ENCODE data around the gene CLEC6A.
A peak's percentile ranks its signal among the peaks of the same experiment; 100 is the strongest.

CLEC6A gene

DNA sequence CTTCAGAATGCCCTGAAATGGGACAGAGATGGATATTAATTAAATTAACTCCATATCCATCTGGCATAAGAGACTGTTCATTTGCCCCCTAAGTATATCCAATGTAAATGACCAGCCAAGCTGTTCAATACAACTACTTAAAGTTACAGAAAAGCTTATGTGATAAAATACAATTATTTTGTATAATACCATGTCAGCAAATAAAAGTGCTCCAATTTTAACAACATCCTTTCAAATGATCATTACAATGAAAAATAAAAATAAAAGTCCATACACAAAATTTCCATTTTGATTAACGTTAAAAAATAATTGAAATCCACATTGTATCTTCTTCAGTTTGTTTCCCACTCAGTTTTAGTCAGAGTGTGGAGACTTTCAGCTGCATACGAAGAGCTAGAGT, 5.7 kb downstream of the CLEC6A start:
- Histone ChIP-seq H3K27me3 (peaks cover 9% of the 10 kb centered on the region), H3K4me1 (ENCODE audit: control insufficient read depth in 1 of 2, insufficient read depth in 1 of 2, low read depth in 1 of 2, low read length in 1 of 2) (peaks cover 23 to 27% of the 10 kb centered on the region in 2 experiments), H3K4me3 (ENCODE audit: low read depth in 1 of 2, low read length in 1 of 2) (no peak overlapping the region), H3K9me3 (no peaks in the 10 kb centered on the region), H3K36me3 (no peaks in the 10 kb centered on the region), H3K27ac (no peak overlapping the region)
- TF ChIP-seq, protein P1, sequence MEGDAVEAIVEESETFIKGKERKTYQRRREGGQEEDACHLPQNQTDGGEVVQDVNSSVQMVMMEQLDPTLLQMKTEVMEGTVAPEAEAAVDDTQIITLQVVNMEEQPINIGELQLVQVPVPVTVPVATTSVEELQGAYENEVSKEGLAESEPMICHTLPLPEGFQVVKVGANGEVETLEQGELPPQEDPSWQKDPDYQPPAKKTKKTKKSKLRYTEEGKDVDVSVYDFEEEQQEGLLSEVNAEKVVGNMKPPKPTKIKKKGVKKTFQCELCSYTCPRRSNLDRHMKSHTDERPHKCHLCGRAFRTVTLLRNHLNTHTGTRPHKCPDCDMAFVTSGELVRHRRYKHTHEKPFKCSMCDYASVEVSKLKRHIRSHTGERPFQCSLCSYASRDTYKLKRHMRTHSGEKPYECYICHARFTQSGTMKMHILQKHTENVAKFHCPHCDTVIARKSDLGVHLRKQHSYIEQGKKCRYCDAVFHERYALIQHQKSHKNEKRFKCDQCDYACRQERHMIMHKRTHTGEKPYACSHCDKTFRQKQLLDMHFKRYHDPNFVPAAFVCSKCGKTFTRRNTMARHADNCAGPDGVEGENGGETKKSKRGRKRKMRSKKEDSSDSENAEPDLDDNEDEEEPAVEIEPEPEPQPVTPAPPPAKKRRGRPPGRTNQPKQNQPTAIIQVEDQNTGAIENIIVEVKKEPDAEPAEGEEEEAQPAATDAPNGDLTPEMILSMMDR (IDR thresholded peaks at IDR 0.05) = no peak

DNA sequence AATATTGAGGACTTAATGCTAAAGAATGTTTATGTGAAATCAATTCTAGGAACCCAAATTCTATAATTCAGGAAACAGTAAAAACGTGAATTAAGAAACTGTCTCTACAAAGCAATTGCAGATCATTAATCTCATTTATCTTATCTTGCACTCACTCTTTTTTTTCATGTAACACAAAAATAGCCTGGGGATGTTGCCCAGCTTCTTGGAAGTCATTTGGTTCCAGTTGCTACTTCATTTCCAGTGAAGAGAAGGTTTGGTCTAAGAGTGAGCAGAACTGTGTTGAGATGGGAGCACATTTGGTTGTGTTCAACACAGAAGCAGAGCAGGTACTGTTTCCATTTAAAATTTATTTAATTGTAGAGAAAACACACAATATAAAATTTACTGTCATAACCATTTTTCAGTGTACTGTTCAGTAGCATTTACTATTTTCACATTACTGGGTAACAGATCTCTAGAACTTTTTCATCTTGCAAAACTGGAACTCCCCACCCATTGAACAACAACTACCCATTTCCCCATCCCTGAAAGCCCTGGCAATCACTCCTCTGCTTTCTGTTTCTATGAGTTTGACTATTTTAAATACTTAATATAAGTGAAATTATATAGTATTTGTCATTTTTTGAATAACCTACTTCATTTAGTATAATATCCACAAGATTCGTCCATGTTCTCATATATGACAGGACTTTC, 9.7 kb downstream of the CLEC6A start:
- H3K9me3 ChIP-seq = no peaks in the 10 kb centered on the region
- peaks cover 9% of the 10 kb centered on the region for H3K27me3 ChIP-seq
- peaks cover 31 to 34% of the 10 kb centered on the region in 2 experiments for H3K4me1 ChIP-seq (ENCODE audit: control insufficient read depth in 1 of 2, insufficient read depth in 1 of 2, low read depth in 1 of 2, low read length in 1 of 2)
- peak overlapping the region in 1 of 2 experiments; percentile 8 for H3K4me3 ChIP-seq (ENCODE audit: low read depth in 1 of 2, low read length in 1 of 2)
- no peaks in the 10 kb centered on the region for H3K36me3 ChIP-seq
- H3K27ac ChIP-seq = peak overlapping the region; percentile 84
- TF ChIP-seq, protein P1 (IDR thresholded peaks at IDR 0.05) = no peak

DNA sequence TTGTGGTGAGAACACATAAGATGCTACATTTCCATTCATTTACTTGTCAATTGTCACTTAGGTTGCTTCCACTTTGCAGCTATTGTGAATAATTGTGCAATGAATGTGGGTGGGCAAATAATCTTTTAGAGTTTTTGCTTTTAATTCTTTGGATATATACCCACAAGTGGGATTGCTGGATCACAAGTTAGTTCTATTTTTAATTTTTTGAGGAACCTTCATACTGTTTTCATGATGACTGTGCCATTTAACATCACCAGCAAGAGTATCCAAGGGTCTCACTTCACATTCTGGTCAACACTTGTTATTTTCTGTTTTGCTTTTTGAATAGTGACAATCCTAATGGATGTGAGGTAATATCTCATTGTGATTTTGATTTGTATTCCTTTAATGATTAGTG, 10.5 kb downstream of the CLEC6A start:
- Histone ChIP-seq H3K4me1 (ENCODE audit: control insufficient read depth in 1 of 2, insufficient read depth in 1 of 2, low read depth in 1 of 2, low read length in 1 of 2) (peaks cover 31 to 34% of the 10 kb centered on the region in 2 experiments), H3K27ac (peak overlapping the region; percentile 84), H3K4me3 (ENCODE audit: low read depth in 1 of 2, low read length in 1 of 2) (peak overlapping the region; percentile 8 to 20), H3K36me3 (no peaks in the 10 kb centered on the region), H3K9me3 (no peaks in the 10 kb centered on the region), H3K27me3 (peaks cover 10% of the 10 kb centered on the region)
- TF ChIP-seq, protein P1 (IDR thresholded peaks at IDR 0.05) = no peak

DNA sequence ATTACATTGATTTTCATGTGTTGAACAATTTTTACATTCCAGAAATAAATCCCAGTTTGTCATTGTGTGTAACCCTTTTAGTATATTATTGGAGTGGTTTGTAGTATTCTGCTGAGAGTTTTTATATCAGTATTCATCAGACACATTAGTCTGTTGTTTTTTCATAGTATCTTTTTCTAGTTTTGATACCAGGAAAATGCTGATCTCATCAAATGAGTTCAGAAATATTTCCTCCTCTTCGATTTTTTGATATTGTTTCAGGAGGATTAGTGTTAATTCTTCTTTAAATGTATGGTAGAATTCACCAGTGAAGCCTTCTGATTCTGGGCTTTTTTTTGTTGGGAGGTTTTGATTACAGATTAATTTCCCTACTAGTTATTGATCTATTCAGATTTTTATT, 15.3 kb downstream of the CLEC6A start:
- Histone ChIP-seq H3K4me3 (ENCODE audit: low read depth in 1 of 2, low read length in 1 of 2) (no peak overlapping the region), H3K4me1 (ENCODE audit: control insufficient read depth in 1 of 2, insufficient read depth in 1 of 2, low read depth in 1 of 2, low read length in 1 of 2) (peaks cover 17 to 18% of the 10 kb centered on the region in 2 experiments), H3K27me3 (peaks cover 12% of the 10 kb centered on the region), H3K27ac (no peak overlapping the region), H3K9me3 (no peaks in the 10 kb centered on the region), H3K36me3 (no peaks in the 10 kb centered on the region)
- TF ChIP-seq, protein P1 (IDR thresholded peaks at IDR 0.05) = no peak

DNA sequence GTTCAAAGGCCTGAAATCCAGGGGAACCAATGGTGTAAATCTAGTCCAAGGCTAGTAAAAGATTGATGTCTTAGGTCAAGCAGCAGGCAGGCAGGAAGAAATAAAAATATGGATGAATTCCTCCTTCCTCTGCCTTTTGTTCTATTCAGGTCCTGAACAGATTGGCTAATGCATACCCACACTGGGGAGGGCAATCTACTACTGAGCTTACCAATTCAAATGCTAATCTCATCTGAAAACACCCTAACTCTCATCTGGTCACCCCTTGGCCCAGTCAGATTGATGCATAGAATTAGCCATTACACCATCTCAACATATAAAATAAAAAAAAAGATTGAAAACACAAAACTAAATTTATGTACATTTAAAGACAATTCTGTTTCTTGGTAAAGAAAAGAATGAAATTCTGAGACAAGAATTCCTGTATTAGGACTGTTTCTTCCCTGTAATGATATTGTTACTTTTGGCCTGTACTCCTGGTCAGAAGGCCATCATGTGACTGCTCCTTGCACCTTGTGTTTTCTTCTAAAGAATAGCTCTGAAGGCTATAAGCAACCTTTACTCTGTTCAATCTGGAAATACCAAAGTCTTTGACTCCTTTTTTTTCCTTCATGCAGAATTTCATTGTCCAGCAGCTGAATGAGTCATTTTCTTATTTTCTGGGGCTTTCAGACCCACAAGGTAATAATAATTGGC, 19.9 kb downstream of the CLEC6A start:
- TF ChIP-seq, protein P1 (IDR thresholded peaks at IDR 0.05) = no peak
- no peaks in the 10 kb centered on the region for H3K9me3 ChIP-seq

More for the DNA sequence above, 19.9 kb downstream of the CLEC6A start:
- no peaks in the 10 kb centered on the region for H3K36me3 ChIP-seq
- peaks cover 23% of the 10 kb centered on the region for H3K27me3 ChIP-seq
- no peak overlapping the region for H3K27ac ChIP-seq
- no peak overlapping the region for H3K4me3 ChIP-seq (ENCODE audit: low read depth in 1 of 2, low read length in 1 of 2)
- H3K4me1 ChIP-seq (ENCODE audit: control insufficient read depth in 1 of 2, insufficient read depth in 1 of 2, low read depth in 1 of 2, low read length in 1 of 2) = no peaks in the 10 kb centered on the region
